GM10266 (cell line): ENCODE measurements around the gene PLXNA4.

Experiments
- DNase-seq: peaks from one replicate; pipeline ENCODE4 v3.0.0; 2012; ENCODE audit errors: extremely low spot score
- CTCF ChIP-seq: IDR thresholded peaks from 2 replicates; pipeline ENCODE4 v1.5.1; 2012; ENCODE audit warnings: mild to moderate bottlenecking, low read depth; ENCODE audit not compliant: control insufficient read depth, insufficient read depth; ENCODE audit errors: missing control alignments

PLXNA4 gene

GRCh38 chr7:132131196-132131595 is 445.1 kb downstream of the PLXNA4 start:
- DNase-seq = no peak
- no peak for TF ChIP-seq CTCF

- DNase-seq = no peak
- TF ChIP-seq CTCF = no peak
These were observed 445.8 kb downstream of the PLXNA4 start for GRCh38 chr7:132130497-132130896.

- TF ChIP-seq CTCF = no peak
- no peak for DNase-seq
These were observed 450.2 kb downstream of the PLXNA4 start for GRCh38 chr7:132125872-132126595.

- DNase-seq = no peak
- no peak for TF ChIP-seq CTCF
These were observed 451.2 kb downstream of the PLXNA4 start for GRCh38 chr7:132125096-132125495.

GRCh38 chr7:132124575-132124974 is 451.7 kb downstream of the PLXNA4 start:
- TF ChIP-seq CTCF = no peak

GRCh38 chr7:132123773-132124172 is 452.5 kb downstream of the PLXNA4 start:
- TF ChIP-seq CTCF = no peak
- no peak for DNase-seq

More at GRCh38 chr7:132124575-132124974, 451.7 kb downstream of the PLXNA4 start:
- DNase-seq = no peak

GRCh38 chr7:132122901-132123300 is 453.4 kb downstream of the PLXNA4 start:
- TF ChIP-seq CTCF = no peak
- DNase-seq = no peak
